ENCODE results near the gene MEIKIN. TPM values are rescaled to one million over a fixed set of nuclear protein-coding genes. Genes with fewer than 3 reads are reported as not detected.

MEIKIN gene
- total RNA-seq, 1 experiment from 2014 or later, result not detected

- ChIA-PET POLR2A (ENCODE audit: unreplicated experiment) (no interaction called here), CTCF (no interaction called here)
- H3K9ac ChIP-seq (ENCODE audit: low read length), result no peak overlapping the region
- no peak overlapping the region for H3K27ac ChIP-seq (ENCODE audit: low read length)
- no peak overlapping the region for H2AFZ ChIP-seq (ENCODE audit: low read length)
- DNase-seq (no peak), ATAC-seq (no peak)
- H3K4me2 ChIP-seq (ENCODE audit: low read length), result no peak overlapping the region
- BruUV-seq (replicated peaks), result no TSS peak
- H3K36me3 ChIP-seq (ENCODE audit: low read depth, low read length), result no peaks in the 10 kb centered on the region
- no peaks in the 10 kb centered on the region for H3K4me1 ChIP-seq (ENCODE audit: insufficient read depth, low read length)
- H3K9me2 ChIP-seq (replicated peaks; ENCODE audit: low read length), result no peaks in the 10 kb centered on the region
- no peaks in the 10 kb centered on the region for H4K20me1 ChIP-seq (ENCODE audit: low read length)
- H3K9me3 ChIP-seq (ENCODE audit: low read length), result no peaks in the 10 kb centered on the region
- TF ChIP-seq EZH2 (IDR thresholded peaks at IDR 0.05; ENCODE audit: low read length, unreplicated experiment) (no peak), EZH2phosphoT487 (IDR thresholded peaks at IDR 0.05; ENCODE audit: borderline replicate concordance, low read length) (no peak)
- TF ChIP-seq, protein P1, sequence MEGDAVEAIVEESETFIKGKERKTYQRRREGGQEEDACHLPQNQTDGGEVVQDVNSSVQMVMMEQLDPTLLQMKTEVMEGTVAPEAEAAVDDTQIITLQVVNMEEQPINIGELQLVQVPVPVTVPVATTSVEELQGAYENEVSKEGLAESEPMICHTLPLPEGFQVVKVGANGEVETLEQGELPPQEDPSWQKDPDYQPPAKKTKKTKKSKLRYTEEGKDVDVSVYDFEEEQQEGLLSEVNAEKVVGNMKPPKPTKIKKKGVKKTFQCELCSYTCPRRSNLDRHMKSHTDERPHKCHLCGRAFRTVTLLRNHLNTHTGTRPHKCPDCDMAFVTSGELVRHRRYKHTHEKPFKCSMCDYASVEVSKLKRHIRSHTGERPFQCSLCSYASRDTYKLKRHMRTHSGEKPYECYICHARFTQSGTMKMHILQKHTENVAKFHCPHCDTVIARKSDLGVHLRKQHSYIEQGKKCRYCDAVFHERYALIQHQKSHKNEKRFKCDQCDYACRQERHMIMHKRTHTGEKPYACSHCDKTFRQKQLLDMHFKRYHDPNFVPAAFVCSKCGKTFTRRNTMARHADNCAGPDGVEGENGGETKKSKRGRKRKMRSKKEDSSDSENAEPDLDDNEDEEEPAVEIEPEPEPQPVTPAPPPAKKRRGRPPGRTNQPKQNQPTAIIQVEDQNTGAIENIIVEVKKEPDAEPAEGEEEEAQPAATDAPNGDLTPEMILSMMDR (conservative IDR thresholded peaks at IDR 0.05; ENCODE audit: low read depth, low read length), result no peak
- H3K27me3 ChIP-seq (ENCODE audit: low read length), result no peaks in the 10 kb centered on the region
- no peaks in the 10 kb centered on the region for H3K79me2 ChIP-seq (ENCODE audit: low read length)
- no peak overlapping the region for H3K4me3 ChIP-seq (ENCODE audit: low read length)
- no peaks in the 10 kb centered on the region for H3F3A ChIP-seq (ENCODE audit: low read length, unreplicated experiment)
- intact Hi-C loops (cut with micrococcal nuclease), result no loop called here
These were observed 120.8 kb downstream of the MEIKIN start for GRCh38 chr5:131824631-131825030.

- Histone ChIP-seq H3K9me3 (ENCODE audit: low read length) (no peaks in the 10 kb centered on the region), H4K20me1 (ENCODE audit: low read length) (no peaks in the 10 kb centered on the region), H3K27me3 (ENCODE audit: low read length) (no peaks in the 10 kb centered on the region), H3K79me2 (ENCODE audit: low read length) (no peaks in the 10 kb centered on the region), H3K9ac (ENCODE audit: low read length) (no peak overlapping the region), H3K4me2 (ENCODE audit: low read length) (no peak overlapping the region), H3K27ac (ENCODE audit: low read length) (no peak overlapping the region), H3K9me2 (replicated peaks; ENCODE audit: low read length) (no peaks in the 10 kb centered on the region), H3K36me3 (ENCODE audit: low read depth, low read length) (no peaks in the 10 kb centered on the region), H2AFZ (ENCODE audit: low read length) (no peak overlapping the region), H3F3A (ENCODE audit: low read length, unreplicated experiment) (no peaks in the 10 kb centered on the region), H3K4me1 (ENCODE audit: insufficient read depth, low read length) (no peaks in the 10 kb centered on the region), H3K4me3 (ENCODE audit: low read length) (no peak overlapping the region)
- ATAC-seq, result no peak
- CTCF ChIA-PET, result no interaction called here
- BruUV-seq (replicated peaks), result no TSS peak
- TF ChIP-seq EZH2 (IDR thresholded peaks at IDR 0.05; ENCODE audit: low read length, unreplicated experiment), result no peak
- TF ChIP-seq EZH2phosphoT487 (IDR thresholded peaks at IDR 0.05; ENCODE audit: borderline replicate concordance, low read length), result no peak
- TF ChIP-seq, protein P1 (conservative IDR thresholded peaks at IDR 0.05; ENCODE audit: low read depth, low read length), result no peak
- intact Hi-C loops (cut with micrococcal nuclease), result no loop called here
- no peak for DNase-seq
- POLR2A ChIA-PET (ENCODE audit: unreplicated experiment), result no interaction called here
These were observed 124.2 kb downstream of the MEIKIN start for GRCh38 chr5:131821221-131821620.

DNA sequence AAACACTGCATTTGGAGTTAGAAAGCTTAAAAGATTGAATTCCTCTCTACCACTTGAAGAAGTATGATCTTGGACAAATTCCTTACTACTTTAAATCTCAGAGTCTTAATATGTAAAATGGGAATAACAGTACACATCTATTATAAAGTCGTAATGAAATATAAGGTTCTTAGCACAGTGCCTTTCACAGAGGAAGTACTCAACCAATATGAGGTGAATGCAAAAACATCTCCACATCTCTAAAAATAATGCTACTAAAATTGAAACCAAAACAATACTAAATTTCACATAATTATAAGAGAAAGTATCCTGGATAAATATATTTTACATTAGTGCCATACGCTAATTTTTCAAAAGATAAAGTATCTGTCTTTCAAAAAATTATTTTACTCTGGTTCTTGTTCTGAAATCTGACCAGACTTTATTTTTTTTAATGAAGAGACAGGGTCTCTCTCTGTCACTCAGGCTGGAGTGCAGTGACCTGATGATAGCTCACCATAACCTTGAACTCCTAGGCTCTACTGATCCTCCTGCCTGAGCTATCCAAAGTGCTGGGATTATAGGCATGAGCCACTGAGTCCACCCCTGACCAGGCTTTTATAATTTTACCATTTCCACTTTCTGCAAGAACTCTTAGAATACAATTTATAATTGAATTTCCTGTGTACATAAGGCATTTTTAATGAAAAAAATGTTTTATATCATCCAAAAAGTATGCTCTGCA is 127.3 kb downstream of the MEIKIN start:
- ChIA-PET CTCF (no interaction called here), POLR2A (ENCODE audit: unreplicated experiment) (no interaction called here)
- Histone ChIP-seq H3K9me3 (ENCODE audit: low read length) (no peaks in the 10 kb centered on the region), H3K4me1 (ENCODE audit: insufficient read depth, low read length) (no peaks in the 10 kb centered on the region), H3K9ac (ENCODE audit: low read length) (no peak overlapping the region), H3F3A (ENCODE audit: low read length, unreplicated experiment) (no peaks in the 10 kb centered on the region), H3K4me2 (ENCODE audit: low read length) (no peak overlapping the region), H3K36me3 (ENCODE audit: low read depth, low read length) (no peaks in the 10 kb centered on the region), H3K27ac (ENCODE audit: low read length) (no peak overlapping the region), H3K4me3 (ENCODE audit: low read length) (no peak overlapping the region), H3K79me2 (ENCODE audit: low read length) (no peaks in the 10 kb centered on the region), H3K9me2 (replicated peaks; ENCODE audit: low read length) (no peaks in the 10 kb centered on the region), H4K20me1 (ENCODE audit: low read length) (no peaks in the 10 kb centered on the region), H2AFZ (ENCODE audit: low read length) (no peak overlapping the region), H3K27me3 (ENCODE audit: low read length) (no peaks in the 10 kb centered on the region)
- BruUV-seq (replicated peaks), result no TSS peak
- no peak for ATAC-seq
- no peak for DNase-seq
- intact Hi-C loops (cut with micrococcal nuclease), result no loop called here
- TF ChIP-seq EZH2phosphoT487 (IDR thresholded peaks at IDR 0.05; ENCODE audit: borderline replicate concordance, low read length), result no peak
- TF ChIP-seq EZH2 (IDR thresholded peaks at IDR 0.05; ENCODE audit: low read length, unreplicated experiment), result no peak
- TF ChIP-seq, protein P1 (conservative IDR thresholded peaks at IDR 0.05; ENCODE audit: low read depth, low read length), result no peak
